GM23338 (cell line): ENCODE measurements around the gene DIP2B. TPM values are rescaled to one million over a fixed set of nuclear protein-coding genes. Genes with fewer than 3 reads are reported as not detected.

Source experiments
- ATAC-seq: fragments of 200-7000 bp; cut with Tn5 transposase; 3 replicates; pipeline ENCODE4 v1.9.1; 2020
- DNase-seq: peaks from one replicate; pipeline ENCODE4 v3.0.0-alpha.2; 2015; ENCODE audit warnings: low spot score
- H2AFZ ChIP-seq: fragments of 200-600 bp; sonication (generic); 2 replicates; pipeline ENCODE4 v1.8.0; 2016; ENCODE audit warnings: antibody characterized with exemption, mild to moderate bottlenecking, moderate library complexity
- H3F3A ChIP-seq: fragments of 200-600 bp; sonication (generic); replicated peaks from 2 replicates; pipeline ENCODE4 v1.8.0; 2017; ENCODE audit warnings: antibody characterized with exemption, mixed run types, low read depth
- H3K27ac ChIP-seq: fragments of 200-600 bp; sonication (generic); 2 replicates; pipeline ENCODE4 v1.6.1; 2016; ENCODE audit warnings: low read depth
- H3K27me3 ChIP-seq: fragments of 200-600 bp; sonication (generic); 2 replicates; pipeline ENCODE4 v1.8.0; 2016; ENCODE audit warnings: mild to moderate bottlenecking, mixed run types, moderate library complexity; ENCODE audit not compliant: insufficient read depth
- H3K36me3 ChIP-seq: fragments of 200-600 bp; sonication (generic); 2 replicates; pipeline ENCODE4 v1.8.0; 2016; ENCODE audit warnings: mild to moderate bottlenecking; ENCODE audit not compliant: insufficient read depth
- H3K4me1 ChIP-seq: fragments of 200-600 bp; sonication (generic); 2 replicates; pipeline ENCODE4 v1.8.0; 2016; ENCODE audit warnings: mild to moderate bottlenecking, moderate library complexity; ENCODE audit not compliant: insufficient read depth
- H3K4me2 ChIP-seq: fragments of 200-600 bp; sonication (generic); 2 replicates; pipeline ENCODE4 v1.7.1; 2017; ENCODE audit warnings: mixed run types
- H3K4me3 ChIP-seq: fragments of 200-600 bp; sonication (generic); 2 replicates; pipeline ENCODE4 v1.6.1; 2016; ENCODE audit warnings: mixed run types
- H3K79me2 ChIP-seq: fragments of 200-600 bp; sonication (generic); replicated peaks from 2 replicates; pipeline ENCODE4 v1.8.0; 2017; ENCODE audit warnings: mild to moderate bottlenecking; ENCODE audit not compliant: insufficient read depth
- H3K9me2 ChIP-seq: fragments of 200-600 bp; sonication (generic); 2 replicates; pipeline ENCODE4 v1.8.0; 2017; ENCODE audit not compliant: insufficient read depth
- H4K20me1 ChIP-seq: fragments of 200-600 bp; sonication (generic); replicated peaks from 2 replicates; pipeline ENCODE4 v1.8.0; 2017; ENCODE audit warnings: mild to moderate bottlenecking; ENCODE audit not compliant: insufficient read depth
- H3K27ac Mint-ChIP-seq: 2 replicates; pipeline ENCODE4 v1.8.0; 2020; ENCODE audit warnings: inconsistent platforms, mild to moderate bottlenecking, moderate library complexity, mixed read lengths
- H3K27me3 Mint-ChIP-seq: 3 replicates; pipeline ENCODE4 v1.8.0; 2022; ENCODE audit warnings: low read depth, mild to moderate bottlenecking, moderate library complexity, mixed read lengths, inconsistent platforms; ENCODE audit not compliant: insufficient read depth, poor library complexity
- H3K36me3 Mint-ChIP-seq: 3 replicates; pipeline ENCODE4 v1.8.0; 2021; ENCODE audit warnings: low read depth, mild to moderate bottlenecking, inconsistent platforms, moderate library complexity, mixed read lengths
- H3K4me1 Mint-ChIP-seq: 3 replicates; pipeline ENCODE4 v1.8.0; 2020; ENCODE audit warnings: mild to moderate bottlenecking, inconsistent platforms, mixed read lengths
- H3K4me3 Mint-ChIP-seq: 3 replicates; pipeline ENCODE4 v1.8.0; 2021; ENCODE audit warnings: moderate library complexity, mild to moderate bottlenecking, inconsistent platforms, mixed read lengths
- H3K9me3 Mint-ChIP-seq: 3 replicates; pipeline ENCODE4 v1.8.0; 2020; ENCODE audit warnings: moderate library complexity, mild to moderate bottlenecking, inconsistent platforms, mixed read lengths
- CREB1 ChIP-seq: fragments of 250-450 bp; sonication (Bioruptor Pico); IDR thresholded peaks from 2 replicates; pipeline ENCODE4 v1.5.0; 2020; ENCODE audit warnings: low read depth, mild to moderate bottlenecking, moderate library complexity
- EZH2phosphoT487 ChIP-seq: fragments of 200-600 bp; sonication (generic); IDR thresholded peaks from one replicate; pipeline ENCODE4 v1.8.1; 2018; ENCODE audit warnings: antibody characterized with exemption; ENCODE audit not compliant: unreplicated experiment
- NANOG ChIP-seq: IDR thresholded peaks from 2 replicates; pipeline ENCODE4 v1.6.1; 2016; ENCODE audit warnings: antibody characterized with exemption, borderline replicate concordance
- POLR2AphosphoS5 ChIP-seq: IDR thresholded peaks from 2 replicates; pipeline ENCODE4 v1.6.1; 2016; ENCODE audit warnings: antibody characterized with exemption, low read depth
- STAT1 ChIP-seq: IDR thresholded peaks from one replicate; pipeline ENCODE4 v1.6.1; 2016; ENCODE audit warnings: antibody characterized with exemption; ENCODE audit not compliant: unreplicated experiment
- ZNF114 ChIP-seq: fragments of 250-450 bp; sonication (Bioruptor Pico); IDR thresholded peaks from 2 replicates; pipeline ENCODE4 v1.5.0; 2020; ENCODE audit warnings: mild to moderate bottlenecking, moderate library complexity
- ZNF331 ChIP-seq: fragments of 250-450 bp; sonication (Bioruptor Pico); IDR thresholded peaks from 2 replicates; pipeline ENCODE4 v1.5.0; 2020; ENCODE audit warnings: low read depth, mild to moderate bottlenecking, moderate library complexity
- ZNF462 ChIP-seq: fragments of 250-450 bp; sonication (Bioruptor Pico); IDR thresholded peaks from 2 replicates; pipeline ENCODE4 v1.5.0; 2020; ENCODE audit warnings: mild to moderate bottlenecking, moderate library complexity
- polyA plus RNA-seq: library from polyadenylated mRNA; unstranded; fragments of >200 nt; fragmentation: Nextera tagmentation; extraction: Ambion mirVana; gene quantifications from 2 replicates; pipeline ENCODE4 v1.2.1, GENCODE V29; 2016
- total RNA-seq: library from RNA; depleted of rRNA; stranded (reverse); fragments of >200 nt; shearing (Covaris generic); gene quantifications from 2 replicates; pipeline ENCODE4 v1.2.3, GENCODE V29; 2014
- TF ChIP-seq, protein P1 (sequence below): IDR thresholded peaks from 2 replicates; pipeline ENCODE4 v1.6.1; 2016; ENCODE audit warnings: antibody characterized with exemption
- TF ChIP-seq, protein P2 (sequence below), 2 experiments: fragments of 200-600 bp in 1 of 2; sonication (generic) in 1 of 2; conservative IDR thresholded peaks; 2 replicates each; pipeline versions ENCODE4 v1.5.1 to v1.6.1; 2016 to 2017; ENCODE audit warnings: antibody characterized with exemption in 2 of 2, low read depth in 2 of 2, mild to moderate bottlenecking in 2 of 2, moderate library complexity in 1 of 2

DIP2B gene
- total and polyA plus RNA-seq, 2 experiments from 2014 or later, result 8.0 to 36.4 TPM

GRCh38 chr12:50715174-50715573, 210.4 kb downstream of the DIP2B start:
- ATAC-seq, result no peak
- peaks cover 23% of the 10 kb centered on the region for H3K36me3 Mint-ChIP-seq
- peaks cover 25% of the 10 kb centered on the region for H3K36me3 ChIP-seq

More at GRCh38 chr12:50715174-50715573, 210.4 kb downstream of the DIP2B start:
- no peaks in the 10 kb centered on the region for H3K9me3 Mint-ChIP-seq
- no peaks in the 10 kb centered on the region for H3K79me2 ChIP-seq
- no peak overlapping the region for H3K27ac ChIP-seq
- peaks cover 1% of the 10 kb centered on the region for H3K27me3 Mint-ChIP-seq
- H3K4me3 ChIP-seq, result no peak overlapping the region
- no peak overlapping the region for H3K27ac Mint-ChIP-seq
- no peaks in the 10 kb centered on the region for H3K4me1 Mint-ChIP-seq
- TF ChIP-seq CREB1 (CRISPR knock-in tag) (no peak), ZNF462 (CRISPR knock-in tag) (no peak), STAT1 (no peak), EZH2phosphoT487 (no peak), ZNF331 (no peak), ZNF114 (CRISPR knock-in tag) (no peak), POLR2AphosphoS5 (no peak), NANOG (no peak)
- TF ChIP-seq, protein P1, sequence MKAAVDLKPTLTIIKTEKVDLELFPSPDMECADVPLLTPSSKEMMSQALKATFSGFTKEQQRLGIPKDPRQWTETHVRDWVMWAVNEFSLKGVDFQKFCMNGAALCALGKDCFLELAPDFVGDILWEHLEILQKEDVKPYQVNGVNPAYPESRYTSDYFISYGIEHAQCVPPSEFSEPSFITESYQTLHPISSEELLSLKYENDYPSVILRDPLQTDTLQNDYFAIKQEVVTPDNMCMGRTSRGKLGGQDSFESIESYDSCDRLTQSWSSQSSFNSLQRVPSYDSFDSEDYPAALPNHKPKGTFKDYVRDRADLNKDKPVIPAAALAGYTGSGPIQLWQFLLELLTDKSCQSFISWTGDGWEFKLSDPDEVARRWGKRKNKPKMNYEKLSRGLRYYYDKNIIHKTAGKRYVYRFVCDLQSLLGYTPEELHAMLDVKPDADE, result no peak
- TF ChIP-seq, protein P2, sequence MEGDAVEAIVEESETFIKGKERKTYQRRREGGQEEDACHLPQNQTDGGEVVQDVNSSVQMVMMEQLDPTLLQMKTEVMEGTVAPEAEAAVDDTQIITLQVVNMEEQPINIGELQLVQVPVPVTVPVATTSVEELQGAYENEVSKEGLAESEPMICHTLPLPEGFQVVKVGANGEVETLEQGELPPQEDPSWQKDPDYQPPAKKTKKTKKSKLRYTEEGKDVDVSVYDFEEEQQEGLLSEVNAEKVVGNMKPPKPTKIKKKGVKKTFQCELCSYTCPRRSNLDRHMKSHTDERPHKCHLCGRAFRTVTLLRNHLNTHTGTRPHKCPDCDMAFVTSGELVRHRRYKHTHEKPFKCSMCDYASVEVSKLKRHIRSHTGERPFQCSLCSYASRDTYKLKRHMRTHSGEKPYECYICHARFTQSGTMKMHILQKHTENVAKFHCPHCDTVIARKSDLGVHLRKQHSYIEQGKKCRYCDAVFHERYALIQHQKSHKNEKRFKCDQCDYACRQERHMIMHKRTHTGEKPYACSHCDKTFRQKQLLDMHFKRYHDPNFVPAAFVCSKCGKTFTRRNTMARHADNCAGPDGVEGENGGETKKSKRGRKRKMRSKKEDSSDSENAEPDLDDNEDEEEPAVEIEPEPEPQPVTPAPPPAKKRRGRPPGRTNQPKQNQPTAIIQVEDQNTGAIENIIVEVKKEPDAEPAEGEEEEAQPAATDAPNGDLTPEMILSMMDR (conservative IDR thresholded peaks at IDR 0.05; ENCODE audit: low read depth in 2 of 2), result no peak
- peaks cover 3% of the 10 kb centered on the region; the same call in 1 of the 2 replicates for H4K20me1 ChIP-seq
- DNase-seq, result no peak
- H3K9me2 ChIP-seq, result no peaks in the 10 kb centered on the region
- H2AFZ ChIP-seq, result no peak overlapping the region
- no peaks in the 10 kb centered on the region for H3K27me3 ChIP-seq
- H3K4me2 ChIP-seq, result no peak overlapping the region
- no peak overlapping the region for H3K4me3 Mint-ChIP-seq
- no peaks in the 10 kb centered on the region for H3K4me1 ChIP-seq
- no peaks in the 10 kb centered on the region; the same call in 1 of the 2 replicates for H3F3A ChIP-seq
